GM12891 (cell line): ENCODE results near the gene PLET1.

ENCODE experiments used
- POLR2A ChIP-seq: IDR thresholded peaks from 2 replicates; pipeline ENCODE4 v1.6.1; 2011; ENCODE audit warnings: low read depth, low read length, control low read depth
- POLR2AphosphoS5 ChIP-seq: IDR thresholded peaks from 2 replicates; pipeline ENCODE4 v1.6.1; 2011; ENCODE audit warnings: low read depth, low read length, control low read depth
- SPI1 ChIP-seq: IDR thresholded peaks from 2 replicates; pipeline ENCODE4 v1.6.1; 2011; ENCODE audit warnings: low read depth, low read length, control low read depth
- TAF1 ChIP-seq: IDR thresholded peaks from 2 replicates; pipeline ENCODE4 v1.6.1; 2011; ENCODE audit warnings: low read depth, low read length, control low read depth

- TF ChIP-seq TAF1: no peak
- no peak for TF ChIP-seq POLR2A
- no peak for TF ChIP-seq POLR2AphosphoS5
- TF ChIP-seq SPI1: no peak
Measured at GRCh38 chr11:112279901-112280267, 19.2 kb upstream of the PLET1 start.
